LHCN-M2 (cell line): ENCODE results near the gene PCDH9. TPM values are rescaled to one million over a fixed set of nuclear protein-coding genes. Genes with fewer than 3 reads are reported as not detected.

ENCODE experiments used
- DNase-seq: peaks from one replicate; pipeline ENCODE4 v3.0.0-alpha.2; 2012; ENCODE audit warnings: low read depth
- total RNA-seq: library from RNA; depleted of rRNA; stranded (reverse); fragments of >200 nt; gene quantifications from 2 replicates; pipeline ENCODE4 v1.2.3, GENCODE V29; 2014

Gene PCDH9
- total RNA-seq, 1 experiment from 2014 or later = 90.6 TPM

DNA sequence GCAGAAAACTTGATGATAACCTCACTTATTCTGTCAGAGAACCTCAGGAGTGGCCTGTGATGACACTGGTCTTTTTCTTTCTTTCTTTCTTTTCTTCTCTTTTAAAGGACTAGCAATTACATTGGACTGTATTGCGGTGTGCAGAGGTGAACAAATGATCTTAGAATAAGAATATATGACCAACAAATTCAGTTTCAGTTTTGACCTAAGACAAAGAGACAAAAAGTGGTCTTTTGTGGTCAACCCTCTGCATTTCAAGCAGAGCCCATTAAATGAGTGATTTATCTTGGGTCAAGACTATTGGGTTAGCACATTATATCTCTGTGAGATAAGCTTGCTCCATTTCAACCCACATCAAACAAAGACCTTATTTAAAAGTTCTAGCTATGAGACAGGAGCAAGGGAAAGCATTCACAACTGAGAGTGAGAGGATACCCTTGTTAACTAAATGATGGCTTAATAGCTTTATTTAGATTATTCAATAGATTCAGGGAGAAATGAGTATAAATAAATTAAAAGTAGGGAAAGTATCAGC, 644.4 kb downstream of the PCDH9 start:
- DNase-seq = no peak

DNA sequence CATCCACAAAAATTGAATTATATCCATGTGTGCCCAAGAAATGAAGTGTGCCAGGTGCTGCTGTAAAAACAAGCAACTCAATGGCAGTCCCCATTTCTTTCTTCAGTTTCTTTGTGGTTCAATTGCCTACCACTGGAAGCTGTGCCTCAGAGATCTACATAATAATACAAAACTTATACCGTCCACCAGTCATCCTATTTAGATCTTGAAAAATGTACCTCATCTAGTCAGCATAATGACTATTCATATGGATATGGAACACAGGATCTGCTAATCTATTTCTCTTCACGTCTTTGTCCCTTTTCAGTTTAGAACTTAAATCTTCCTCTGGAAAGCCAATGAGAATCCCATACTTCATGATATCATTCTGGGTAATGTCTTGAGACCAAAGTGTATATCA, 648.5 kb downstream of the PCDH9 start:
- no peak for DNase-seq

DNA sequence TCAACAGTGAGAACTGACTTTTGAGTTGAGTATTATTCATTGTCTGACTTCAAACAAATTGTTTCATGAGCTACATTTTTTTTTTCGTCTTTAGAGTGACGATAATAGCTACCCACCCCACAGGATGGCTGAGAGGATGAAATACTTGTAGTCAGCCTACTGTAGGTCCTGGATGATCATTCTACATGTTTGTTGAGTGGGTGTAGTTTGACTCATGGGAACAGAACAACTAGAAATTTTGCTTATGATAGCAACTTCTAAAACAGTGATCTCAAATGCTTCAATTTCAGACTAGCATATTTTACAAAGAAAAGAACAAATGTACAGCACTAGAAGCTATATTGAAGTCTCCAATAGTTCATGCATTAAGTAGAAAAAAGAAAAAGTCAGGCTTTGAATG, 651.8 kb downstream of the PCDH9 start:
- DNase-seq = no peak

DNA sequence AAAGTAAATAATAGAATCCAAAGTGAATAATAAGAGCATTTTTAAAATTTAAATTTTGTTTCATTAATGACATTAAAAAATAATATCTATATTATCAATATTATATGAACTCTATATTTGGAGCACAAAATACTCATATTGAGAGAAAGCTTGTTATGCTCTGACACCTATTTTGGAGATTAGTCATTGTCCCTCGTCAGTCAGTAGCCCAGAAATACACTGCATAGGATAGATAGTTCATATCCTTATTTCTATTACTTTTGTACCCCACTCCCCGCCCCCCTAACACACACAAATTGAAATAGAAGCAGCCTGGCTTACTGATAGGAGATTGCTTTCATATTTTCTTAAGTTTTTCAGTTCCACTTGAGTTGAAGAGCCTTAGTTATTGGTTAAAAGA, 652.8 kb downstream of the PCDH9 start:
- no peak for DNase-seq

DNA sequence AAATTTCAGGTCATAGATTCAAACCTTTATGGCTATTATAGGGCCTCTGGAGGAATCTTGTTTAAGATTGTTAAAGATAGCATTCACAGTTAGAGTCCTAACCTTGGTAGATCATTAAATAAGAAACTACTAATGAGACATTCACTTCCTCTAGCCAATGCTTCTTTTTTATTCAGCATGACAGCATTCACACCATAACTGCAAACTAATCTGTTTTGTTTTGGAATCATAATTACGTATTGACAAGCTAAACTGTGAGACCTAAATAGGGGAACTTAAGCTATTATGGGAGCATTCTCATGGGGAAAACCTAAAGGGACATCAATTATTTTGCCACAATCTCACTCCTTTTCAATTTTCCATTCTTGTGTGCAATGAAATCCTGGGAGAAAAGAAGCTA, 653.8 kb downstream of the PCDH9 start:
- DNase-seq = no peak

DNA sequence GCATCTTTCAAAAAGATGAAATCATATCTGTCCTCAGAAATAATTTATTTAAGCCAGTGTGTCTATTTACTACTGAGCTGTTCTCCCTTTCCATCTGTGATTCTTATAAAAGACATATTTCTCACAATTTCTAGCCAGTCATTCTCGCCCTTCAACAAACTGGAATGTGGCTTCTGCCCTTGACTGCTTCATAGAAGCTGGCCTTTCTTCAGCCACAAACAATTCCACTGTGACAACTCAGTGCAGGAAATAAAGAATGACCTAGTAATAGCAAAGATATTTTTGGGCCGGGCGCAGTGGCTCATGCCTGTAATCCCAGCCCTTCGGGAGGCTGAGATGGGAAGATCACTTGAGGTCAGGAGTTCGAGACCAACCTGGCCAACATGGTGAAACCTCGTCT, 655.5 kb downstream of the PCDH9 start:
- peak; percentile 56 for DNase-seq

DNA sequence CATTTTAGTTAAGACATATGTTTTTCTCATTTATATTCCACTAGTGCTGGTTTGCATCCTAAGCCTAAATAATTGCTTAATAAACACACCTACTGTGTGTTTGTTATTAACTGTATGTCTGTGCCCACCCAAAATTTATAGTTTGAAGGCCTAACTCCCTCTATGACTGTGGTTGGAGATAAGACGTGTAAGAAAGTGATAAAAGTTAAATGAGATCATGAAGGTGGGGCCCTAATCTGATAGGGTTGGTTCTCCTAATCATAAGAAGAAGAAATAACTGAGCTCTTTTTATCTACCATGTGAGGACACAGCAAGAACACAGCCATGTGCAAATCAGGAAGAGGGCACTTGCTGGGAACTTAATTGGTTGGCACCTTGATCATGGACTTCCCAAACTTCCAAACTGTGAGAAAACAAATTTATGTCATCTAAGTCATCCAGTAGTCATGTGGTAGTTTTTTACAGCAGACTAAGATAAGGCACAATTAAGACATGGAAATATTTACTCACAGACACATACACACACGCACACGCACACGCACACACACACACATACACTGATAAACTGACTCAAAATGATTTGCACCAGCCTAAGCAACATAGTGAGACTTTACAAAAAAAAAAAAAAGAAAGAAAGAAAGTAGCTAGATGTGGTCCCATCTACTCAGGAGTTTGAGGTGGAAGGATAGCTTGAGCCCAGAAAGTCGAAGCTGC, 662.1 kb downstream of the PCDH9 start:
- no peak for DNase-seq

DNA sequence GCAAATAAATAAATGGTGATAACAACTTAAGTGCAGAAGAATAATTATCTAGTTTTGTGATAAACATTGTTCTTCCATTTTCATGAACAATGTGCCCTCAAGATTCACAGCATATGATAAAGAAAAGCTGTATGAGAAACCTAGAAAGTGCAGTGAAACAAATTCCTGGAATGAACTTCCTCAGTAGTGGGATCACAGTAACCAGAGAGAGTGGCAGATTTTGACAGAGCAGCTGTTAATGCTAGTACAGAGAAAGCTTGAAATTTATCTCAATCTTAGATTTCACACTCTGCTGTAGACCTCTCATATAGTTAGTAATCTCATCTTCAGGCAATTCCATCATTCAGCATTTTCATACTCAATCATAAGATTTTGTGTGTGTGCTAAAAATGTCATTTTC, 664.9 kb downstream of the PCDH9 start:
- DNase-seq = peak; percentile 66

DNA sequence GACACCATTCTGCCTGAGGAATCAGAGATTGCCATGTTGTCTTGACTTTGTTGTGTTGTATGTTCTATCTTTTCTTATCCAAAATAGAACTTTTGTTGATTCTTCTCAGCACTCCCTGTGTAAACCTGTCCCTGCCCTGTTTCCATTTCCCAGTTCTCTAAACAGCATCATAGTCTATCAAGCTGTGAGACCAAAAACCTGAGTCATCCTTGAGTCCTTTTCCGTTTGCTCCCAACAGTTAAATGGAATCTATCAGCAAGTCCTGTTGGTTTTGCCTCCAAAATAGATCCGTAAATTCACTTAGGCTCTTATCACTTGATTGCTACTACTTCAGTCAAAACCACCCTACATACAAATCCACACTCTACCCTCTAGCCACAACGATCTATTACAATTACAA, 667.1 kb downstream of the PCDH9 start:
- no peak for DNase-seq

DNA sequence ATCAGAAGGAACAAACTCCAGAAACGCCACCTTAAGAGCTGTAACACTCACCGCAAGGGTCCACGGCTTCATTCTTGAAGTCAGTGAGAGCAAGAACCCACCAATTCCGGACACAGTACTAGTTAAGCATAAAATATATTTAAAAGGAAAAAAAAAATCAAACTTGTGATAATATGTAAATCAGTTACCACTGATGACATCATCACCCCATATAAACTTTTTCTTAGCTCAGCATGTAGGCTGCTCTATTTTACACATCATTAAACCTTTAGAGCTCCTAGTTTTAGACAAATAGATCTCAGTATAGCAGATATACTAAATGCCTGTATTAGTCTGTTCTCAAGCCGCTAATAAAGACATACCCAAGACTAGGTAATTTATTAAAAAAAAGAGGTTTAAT, 668.1 kb downstream of the PCDH9 start:
- no peak for DNase-seq

DNA sequence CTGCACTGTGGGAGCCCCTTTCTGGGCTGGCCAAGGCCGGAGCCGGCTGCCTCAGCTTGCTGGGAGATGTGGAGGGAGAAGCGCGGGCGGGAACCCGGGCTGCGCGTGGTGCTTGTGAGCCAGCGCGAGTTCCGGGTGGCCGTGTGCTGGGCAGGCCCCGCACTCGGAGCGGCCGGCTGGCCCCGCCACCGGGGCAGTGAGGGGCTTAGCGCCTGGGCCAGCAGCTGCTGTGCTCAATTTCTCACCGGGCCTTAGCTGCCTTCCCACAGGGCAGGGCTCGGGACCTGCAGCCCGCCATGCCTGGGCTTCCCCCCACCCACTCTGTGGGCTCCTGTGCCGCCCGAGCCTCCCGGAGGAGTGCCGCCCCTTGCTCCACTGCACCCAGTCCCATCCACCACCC, 669.1 kb downstream of the PCDH9 start:
- no peak for DNase-seq

DNA sequence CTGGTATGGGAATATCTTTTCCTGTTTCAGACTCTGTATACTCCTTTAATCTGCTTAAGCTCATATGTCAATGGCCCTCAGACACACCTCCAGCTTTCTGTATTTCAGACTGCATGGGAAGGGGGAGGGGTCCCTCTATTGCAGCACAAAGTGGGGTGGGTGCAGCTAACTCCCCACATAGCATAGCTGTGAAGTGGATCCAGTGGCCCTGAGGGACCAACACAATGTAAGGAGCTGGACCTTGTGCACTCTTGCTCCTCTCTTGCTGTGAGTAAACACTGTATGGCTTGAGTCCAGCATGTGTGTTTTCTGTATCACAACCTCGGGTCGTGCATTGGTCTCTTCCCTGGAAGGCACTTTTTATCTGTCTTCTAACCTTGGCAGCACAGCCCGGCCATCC, 669.9 kb downstream of the PCDH9 start:
- DNase-seq = no peak

DNA sequence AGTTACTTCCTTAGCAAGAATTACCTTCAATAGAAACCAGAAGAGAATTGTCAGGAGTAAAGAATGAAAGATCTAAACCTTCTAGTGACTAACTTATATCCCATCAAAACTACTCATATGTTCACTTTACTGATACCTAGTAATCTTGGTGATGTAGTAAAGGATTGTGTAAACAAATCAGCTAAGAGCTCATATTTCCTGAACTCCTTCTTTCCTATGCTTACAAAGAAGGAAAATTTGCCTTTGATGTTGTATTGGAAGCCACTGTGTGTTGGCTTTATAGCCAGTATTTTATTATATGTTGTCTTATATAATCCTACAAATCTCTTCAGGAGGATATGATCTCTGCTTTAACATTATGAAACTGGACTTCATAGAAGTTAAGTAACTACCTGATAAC, 671.0 kb downstream of the PCDH9 start:
- no peak for DNase-seq

DNA sequence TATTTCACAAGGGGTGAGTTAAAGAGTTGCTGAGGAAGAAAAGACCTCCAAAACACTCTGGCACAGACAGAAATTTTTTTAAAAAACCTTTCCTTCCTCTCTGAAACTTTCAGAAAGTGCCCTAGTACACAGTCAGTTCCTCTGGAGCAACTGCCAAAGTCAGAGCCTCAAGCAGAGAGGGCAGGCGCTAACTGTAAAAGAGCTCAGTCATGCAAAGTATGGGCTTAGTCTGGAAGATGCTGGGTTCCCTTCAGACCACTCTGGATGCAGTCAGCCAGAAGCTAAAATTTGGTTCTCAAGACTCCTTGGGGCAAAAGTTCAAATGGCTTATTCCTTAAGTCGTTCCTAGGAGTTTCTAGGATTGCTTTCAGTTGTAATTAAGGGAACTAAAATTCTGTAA, 671.6 kb downstream of the PCDH9 start:
- no peak for DNase-seq

DNA sequence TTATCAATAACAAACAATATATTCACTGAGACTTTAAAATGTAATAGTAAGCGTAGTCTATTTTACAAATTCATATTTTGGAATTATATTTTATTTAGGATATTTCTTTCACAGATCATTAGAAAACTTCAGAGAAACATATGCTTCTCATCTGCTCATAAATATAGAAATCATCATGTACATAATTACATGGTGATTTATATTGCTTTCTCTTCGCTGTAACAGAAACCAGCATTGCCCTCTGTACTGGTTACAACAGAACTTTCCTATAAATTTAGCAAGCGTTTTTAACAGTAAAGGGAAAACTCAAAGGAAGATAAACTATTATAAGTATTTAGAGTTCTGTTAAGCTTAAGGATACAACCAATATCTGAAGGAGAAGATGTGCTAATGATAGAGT, 672.8 kb downstream of the PCDH9 start:
- DNase-seq = no peak

DNA sequence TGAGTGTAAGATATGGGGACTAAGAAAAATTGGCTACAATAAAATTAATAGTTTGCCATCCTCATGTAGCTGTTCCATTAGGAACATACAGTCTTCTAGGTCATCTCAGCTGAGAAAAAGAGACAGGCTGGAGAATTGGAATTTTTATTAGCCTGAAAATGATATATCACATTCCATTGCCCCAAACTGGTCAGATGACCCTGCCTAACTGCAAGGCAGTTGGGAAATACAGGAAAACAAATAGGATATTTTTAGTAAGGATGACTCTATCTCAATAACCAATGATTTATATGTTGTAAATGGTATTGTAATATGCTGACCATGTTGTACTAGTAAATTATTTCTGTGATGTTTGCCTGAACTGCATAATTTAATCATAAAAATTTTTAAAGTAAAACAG, 673.8 kb downstream of the PCDH9 start:
- peak; percentile 61 for DNase-seq

DNA sequence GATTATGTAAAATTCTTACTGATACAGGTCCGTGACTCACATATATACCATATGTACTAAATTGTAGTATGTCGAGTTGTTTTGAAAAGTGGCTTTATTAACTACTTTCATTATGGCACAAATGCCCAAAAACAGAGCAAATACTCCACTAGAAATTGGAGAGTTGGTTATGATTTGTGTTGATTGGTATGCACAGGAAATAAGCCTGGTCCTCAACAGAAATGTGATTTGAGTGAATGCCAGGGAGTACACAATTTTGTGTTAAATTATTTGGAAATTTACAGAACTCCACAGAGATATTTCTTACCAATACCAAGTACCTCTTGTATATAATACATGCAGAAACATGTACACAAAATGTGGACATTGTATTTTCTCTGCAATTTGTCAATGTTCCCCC, 676.7 kb downstream of the PCDH9 start:
- no peak for DNase-seq

DNA sequence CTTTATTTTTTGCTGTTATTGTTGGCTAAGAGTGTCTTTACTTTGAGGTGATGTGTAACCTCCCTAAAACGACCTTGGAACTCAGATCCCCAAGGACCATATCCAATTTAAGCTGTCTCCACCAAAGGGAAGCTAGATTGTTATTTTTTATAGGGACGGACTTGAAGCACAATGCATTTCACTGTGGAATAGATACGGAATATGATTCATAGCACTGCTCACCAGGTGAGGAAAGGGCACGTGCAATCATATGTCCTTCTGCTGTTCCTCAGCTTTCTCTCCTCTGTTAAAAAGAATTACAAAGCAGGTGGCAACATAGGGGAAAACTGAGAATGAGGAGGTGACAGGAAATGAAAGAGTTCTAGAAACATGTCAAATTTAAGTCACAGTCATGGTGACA, 679.0 kb downstream of the PCDH9 start:
- DNase-seq = no peak

DNA sequence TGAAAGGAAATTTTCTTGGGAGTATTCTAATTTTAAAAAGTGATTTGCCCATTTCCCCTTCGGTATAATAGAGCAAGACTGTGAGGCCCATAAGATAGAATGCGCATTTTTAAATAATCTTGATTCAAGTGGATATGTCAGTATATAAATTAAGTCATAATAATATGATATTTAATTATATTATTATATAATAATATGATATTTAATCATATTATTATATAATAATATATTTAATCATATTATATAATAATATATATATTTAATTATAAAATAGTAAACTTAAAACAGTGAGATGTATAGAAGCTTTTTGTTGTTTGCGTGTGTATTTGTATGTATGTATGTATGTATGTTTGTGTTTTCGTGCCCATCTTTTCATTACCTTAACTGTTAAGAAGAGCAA, 682.5 kb downstream of the PCDH9 start:
- DNase-seq = no peak

DNA sequence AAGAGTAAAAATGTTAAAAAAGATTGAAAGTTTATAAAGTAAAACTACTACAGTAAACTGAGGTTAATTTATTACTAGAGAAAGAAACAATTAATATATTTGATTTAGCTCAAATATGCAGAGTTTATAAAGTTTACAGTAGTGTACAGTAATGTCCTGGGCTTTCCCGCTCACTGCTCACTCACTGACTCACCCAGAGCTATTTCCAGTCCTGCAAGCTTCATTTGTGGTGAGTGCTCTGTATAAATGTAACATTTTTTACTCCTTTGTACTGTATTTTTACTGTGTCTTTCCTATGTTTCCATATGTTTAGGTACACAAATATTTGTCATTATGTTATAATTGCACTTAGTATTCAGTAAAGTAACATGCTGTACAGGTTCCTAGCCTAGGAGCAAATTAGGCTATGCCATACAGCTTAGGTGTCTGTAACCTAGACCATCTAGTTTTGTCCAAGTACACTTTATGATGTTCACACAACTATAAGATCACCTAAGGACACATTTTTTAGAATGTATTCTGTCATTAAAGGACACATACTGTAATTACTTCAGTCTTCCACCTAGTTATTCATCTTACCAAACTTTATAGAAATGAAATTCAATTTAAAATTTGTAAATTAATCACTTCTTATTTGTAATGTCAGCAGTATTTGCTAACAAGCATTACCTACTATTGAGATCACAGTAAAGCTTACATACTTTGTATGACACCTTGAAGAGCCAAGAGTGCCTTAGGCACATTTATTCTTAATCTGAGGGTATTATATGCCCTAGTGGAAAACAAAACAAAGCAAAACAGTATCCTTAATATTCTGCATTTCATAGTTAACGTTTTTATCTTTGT, 683.4 kb downstream of the PCDH9 start:
- DNase-seq = peak; percentile 55

DNA sequence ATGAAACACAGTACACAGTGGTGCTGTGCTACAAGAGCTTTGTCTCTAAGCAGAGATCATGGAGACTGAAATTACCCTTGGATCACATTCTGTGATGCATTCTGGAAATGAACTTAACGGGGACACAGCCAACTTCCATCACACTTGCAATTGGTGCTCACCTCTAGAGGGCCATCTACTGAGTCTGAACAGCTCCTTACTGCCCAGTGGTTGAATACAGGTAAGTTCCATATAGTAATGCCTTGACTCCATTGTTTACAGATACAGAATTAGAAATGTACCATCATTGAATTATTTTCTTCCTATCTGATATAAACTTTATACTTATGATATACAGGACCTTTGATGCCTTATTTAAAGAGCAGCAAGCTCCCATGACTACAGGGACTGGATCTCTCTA, 686.4 kb downstream of the PCDH9 start:
- no peak for DNase-seq

DNA sequence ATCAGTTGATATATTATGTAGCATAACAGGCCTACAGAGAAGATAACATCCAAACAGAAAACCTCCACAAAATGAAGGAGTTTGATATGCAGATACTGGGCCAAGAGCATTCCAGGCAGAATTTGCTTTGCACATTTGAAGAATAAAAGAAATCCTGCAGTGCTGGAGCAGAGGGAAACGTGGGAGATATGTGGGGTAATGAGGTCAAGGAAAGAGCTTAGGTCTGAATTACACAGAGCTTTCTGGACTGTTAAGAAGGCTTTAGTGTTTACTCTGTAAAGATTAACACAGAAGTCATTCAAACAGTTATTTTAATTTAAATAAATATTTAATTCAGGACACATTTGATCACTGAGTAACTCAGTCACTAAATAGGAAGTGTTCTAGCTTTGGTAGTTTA, 692.7 kb downstream of the PCDH9 start:
- no peak for DNase-seq

DNA sequence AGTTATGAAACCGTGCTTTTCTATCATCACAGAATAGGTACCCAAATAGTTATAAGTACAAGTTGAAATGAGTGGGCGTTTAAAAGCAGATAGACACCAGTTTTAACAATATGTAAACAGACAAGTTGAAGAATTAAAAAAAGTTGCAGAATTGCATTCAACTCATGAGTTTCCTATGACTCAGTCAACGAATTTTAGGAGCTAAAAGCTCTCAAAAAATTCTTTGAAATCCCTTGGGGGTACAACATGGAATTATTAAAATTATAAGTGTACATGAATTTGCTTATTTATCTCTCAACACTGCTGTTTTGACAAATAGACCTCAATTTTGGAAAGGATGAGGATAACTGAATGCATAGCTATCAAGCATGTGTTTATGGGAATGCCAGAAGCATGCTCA, 693.4 kb downstream of the PCDH9 start:
- DNase-seq = peak; percentile 15
